ENCODE measurements around the gene DISP3. TPM values are rescaled to one million over a fixed set of nuclear protein-coding genes. Genes with fewer than 3 reads are reported as not detected.

Gene DISP3
- total and polyA plus RNA-seq, 9 of the 15 experiments (the other 6 are each of a cell fraction or from before 2014, with no cell fraction given), result 0.03 to 0.19 (median 0.15) TPM; not detected in 5

DNA sequence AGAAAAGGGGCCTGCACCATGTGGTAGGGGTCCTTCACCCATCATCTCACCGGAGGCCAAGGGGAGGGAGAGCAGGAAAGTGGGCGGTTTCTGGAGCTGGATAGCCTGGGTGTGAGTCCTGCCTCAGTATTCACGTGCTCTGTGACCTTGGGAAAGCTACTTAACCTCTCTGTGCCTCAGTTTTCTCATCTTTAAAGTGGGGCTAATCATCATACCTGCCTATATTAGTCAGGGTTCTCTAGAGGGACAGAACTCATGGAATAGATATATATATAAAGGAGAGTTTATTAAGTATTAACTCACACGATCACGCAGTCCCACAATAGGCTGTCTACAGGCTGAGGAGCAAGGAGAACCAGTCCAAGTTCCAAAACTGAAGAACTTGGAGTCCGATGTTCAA is 96.6 kb downstream of the DISP3 start:
- no peak for ATAC-seq
- peaks cover 0 to 3% of the 10 kb centered on the region in 2 experiments; a peak in 1 of 5 replicates for H3K4me1 ChIP-seq (replicated peaks in 1 of 2; ENCODE audit: control insufficient read depth in 2 of 2, insufficient read depth in 2 of 2, low read length in 2 of 2)
- BruUV-seq (replicated peaks), result no TSS peak
- 1% methylated on average over 6 of the region's 6 CpGs for WGBS (ENCODE audit: insufficient coverage, low coverage, missing lambda C conversion rate)
- POLR2A ChIA-PET, result no interaction called here
- no peak overlapping the region for H2AFZ ChIP-seq (ENCODE audit: low read depth, low read length)
- H3K79me2 ChIP-seq (ENCODE audit: control insufficient read depth, insufficient read depth, low read length), result no peaks in the 10 kb centered on the region
- no peak for FAIRE-seq
- H4K20me1 ChIP-seq (replicated peaks; ENCODE audit: control insufficient read depth, insufficient read depth, low read length), result peaks cover 4% of the 10 kb centered on the region; the same call in 1 of the 2 replicates
- H3K9ac ChIP-seq (ENCODE audit: insufficient read depth in 1 of 2, low read depth in 2 of 2, low read length in 2 of 2), result no peak overlapping the region
- no peak overlapping the region for H3K4me3 ChIP-seq
- H3K27ac ChIP-seq (ENCODE audit: extremely low read depth, low read depth, low read length), result no peak overlapping the region
- H3K4me2 ChIP-seq (ENCODE audit: insufficient read depth, low read length), result no peak overlapping the region
- CTCF ChIA-PET (ENCODE audit: low intra/inter-chr PET ratio), result no interaction called here
- H3K36me3 ChIP-seq (ENCODE audit: control insufficient read depth, insufficient read depth, low read length), result no peaks in the 10 kb centered on the region
- intact Hi-C loops (cut with micrococcal nuclease) (no loop called here), in situ Hi-C loops (cut with MboI) (no loop called here)
- peaks cover 43 to 87% of the 10 kb centered on the region in 2 experiments for H3K27me3 ChIP-seq (ENCODE audit: control insufficient read depth in 2 of 2, insufficient read depth in 2 of 2, low read length in 2 of 2)
- no peaks in the 10 kb centered on the region; the same call in 1 of the 2 replicates for H3K9me3 ChIP-seq (replicated peaks; ENCODE audit: control insufficient read depth, insufficient read depth, low read depth, low read length)
- no peaks in the 10 kb centered on the region for H3K9me1 ChIP-seq (ENCODE audit: control insufficient read depth, insufficient read depth, low read length)
- DNase-seq (ENCODE audit: extremely low read depth in 1 of 4, low spot score in 3 of 4), result no peak
- no peak for TF ChIP-seq TSC22D4 (tag; IDR thresholded peaks at IDR 0.05)
- TF ChIP-seq SRSF7 (optimal IDR thresholded peaks at IDR 0.05; ENCODE audit: low read depth, low read length), result no peak
- TF ChIP-seq, protein P1, sequence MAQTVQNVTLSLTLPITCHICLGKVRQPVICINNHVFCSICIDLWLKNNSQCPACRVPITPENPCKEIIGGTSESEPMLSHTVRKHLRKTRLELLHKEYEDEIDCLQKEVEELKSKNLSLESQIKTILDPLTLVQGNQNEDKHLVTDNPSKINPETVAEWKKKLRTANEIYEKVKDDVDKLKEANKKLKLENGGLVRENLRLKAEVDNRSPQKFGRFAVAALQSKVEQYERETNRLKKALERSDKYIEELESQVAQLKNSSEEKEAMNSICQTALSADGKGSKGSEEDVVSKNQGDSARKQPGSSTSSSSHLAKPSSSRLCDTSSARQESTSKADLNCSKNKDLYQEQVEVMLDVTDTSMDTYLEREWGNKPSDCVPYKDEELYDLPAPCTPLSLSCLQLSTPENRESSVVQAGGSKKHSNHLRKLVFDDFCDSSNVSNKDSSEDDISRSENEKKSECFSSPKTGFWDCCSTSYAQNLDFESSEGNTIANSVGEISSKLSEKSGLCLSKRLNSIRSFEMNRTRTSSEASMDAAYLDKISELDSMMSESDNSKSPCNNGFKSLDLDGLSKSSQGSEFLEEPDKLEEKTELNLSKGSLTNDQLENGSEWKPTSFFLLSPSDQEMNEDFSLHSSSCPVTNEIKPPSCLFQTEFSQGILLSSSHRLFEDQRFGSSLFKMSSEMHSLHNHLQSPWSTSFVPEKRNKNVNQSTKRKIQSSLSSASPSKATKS (CRISPR knock-in tag; IDR thresholded peaks at IDR 0.05), result no peak
- TF ChIP-seq SIX5 (IDR thresholded peaks at IDR 0.05; ENCODE audit: borderline replicate concordance in 1 of 2, insufficient read depth in 1 of 2, low read depth in 1 of 2, low read length in 2 of 2), result no peak
- TF ChIP-seq, protein P2, sequence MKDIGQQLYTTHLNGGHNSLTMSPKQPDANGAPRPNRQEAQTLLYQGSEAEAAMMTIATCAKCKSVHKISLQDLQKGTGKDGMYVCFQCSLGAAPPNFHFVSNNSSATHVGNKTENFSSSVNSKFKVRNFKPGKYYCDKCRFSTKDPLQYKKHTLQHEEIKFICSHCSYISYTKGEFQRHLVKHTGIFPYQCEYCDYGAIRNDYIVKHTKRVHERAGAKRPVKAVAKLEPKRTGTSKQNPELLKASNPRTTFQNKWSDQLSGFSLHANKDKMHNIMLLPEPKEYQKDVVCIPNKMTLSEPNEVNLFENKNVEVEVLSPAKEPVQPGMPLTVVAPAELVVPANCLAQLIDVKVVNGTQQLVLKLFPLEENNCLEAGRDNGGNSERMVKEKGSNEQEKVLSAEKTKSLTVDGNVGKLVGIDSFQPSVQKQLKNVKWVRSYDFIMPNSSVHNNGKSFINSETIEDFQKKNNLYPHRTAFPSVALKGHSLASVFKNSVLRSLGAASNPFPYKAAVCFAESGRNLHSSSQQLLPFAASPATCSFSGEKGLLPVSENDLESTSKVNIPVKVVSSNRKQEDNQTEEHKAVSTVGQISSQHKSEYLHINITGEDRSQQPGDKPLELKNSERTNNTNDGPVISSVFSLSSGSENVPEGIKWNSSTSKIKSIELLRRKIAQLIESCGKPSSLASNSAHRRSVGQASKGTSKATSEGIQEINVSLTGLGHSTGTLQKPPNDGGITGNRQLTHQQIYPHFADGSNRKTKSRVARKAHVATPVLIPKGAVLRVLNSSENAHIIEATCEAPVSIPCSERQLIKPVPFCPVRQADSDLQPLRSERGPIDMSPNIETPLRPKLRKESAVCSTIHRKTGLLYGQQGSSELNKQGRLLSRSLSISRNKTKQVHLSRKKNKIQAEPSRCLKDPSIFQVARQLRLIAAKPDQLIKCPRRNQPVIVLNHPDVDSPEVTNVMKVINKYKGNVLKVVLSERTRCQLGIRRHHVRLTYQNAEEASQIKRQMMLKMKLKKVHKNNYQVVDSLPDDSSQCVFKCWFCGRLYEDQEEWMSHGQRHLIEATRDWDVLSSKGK (CRISPR knock-in tag; IDR thresholded peaks at IDR 0.05), result no peak
- TF ChIP-seq SPI1 (IDR thresholded peaks at IDR 0.05; ENCODE audit: borderline replicate concordance, low read depth, low read length), result no peak
- no peak for TF ChIP-seq SAFB (IDR thresholded peaks at IDR 0.05; ENCODE audit: borderline replicate concordance, low read depth, low read length)
- peak; percentile 35; the same call in 1 of the 2 replicates for TF ChIP-seq BCOR (IDR thresholded peaks at IDR 0.05)
- no peak for TF ChIP-seq MCM5 (IDR thresholded peaks at IDR 0.05; ENCODE audit: low read depth)
- TF ChIP-seq ZBED1 (IDR thresholded peaks at IDR 0.05), result no peak
- TF ChIP-seq PHF8 (IDR thresholded peaks at IDR 0.05; ENCODE audit: borderline replicate concordance, low read length), result no peak
- TF ChIP-seq PCBP1 (IDR thresholded peaks at IDR 0.05; ENCODE audit: low read depth, low read length, poor library complexity, severe bottlenecking), result no peak
- TF ChIP-seq KDM1A (IDR thresholded peaks at IDR 0.05), result peak in 1 of 2 experiments; percentile 42; a peak in 1 of 4 replicates
- TF ChIP-seq, protein P3, sequence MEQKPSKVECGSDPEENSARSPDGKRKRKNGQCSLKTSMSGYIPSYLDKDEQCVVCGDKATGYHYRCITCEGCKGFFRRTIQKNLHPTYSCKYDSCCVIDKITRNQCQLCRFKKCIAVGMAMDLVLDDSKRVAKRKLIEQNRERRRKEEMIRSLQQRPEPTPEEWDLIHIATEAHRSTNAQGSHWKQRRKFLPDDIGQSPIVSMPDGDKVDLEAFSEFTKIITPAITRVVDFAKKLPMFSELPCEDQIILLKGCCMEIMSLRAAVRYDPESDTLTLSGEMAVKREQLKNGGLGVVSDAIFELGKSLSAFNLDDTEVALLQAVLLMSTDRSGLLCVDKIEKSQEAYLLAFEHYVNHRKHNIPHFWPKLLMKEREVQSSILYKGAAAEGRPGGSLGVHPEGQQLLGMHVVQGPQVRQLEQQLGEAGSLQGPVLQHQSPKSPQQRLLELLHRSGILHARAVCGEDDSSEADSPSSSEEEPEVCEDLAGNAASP (IDR thresholded peaks at IDR 0.05), result no peak
- TF ChIP-seq, protein P4, sequence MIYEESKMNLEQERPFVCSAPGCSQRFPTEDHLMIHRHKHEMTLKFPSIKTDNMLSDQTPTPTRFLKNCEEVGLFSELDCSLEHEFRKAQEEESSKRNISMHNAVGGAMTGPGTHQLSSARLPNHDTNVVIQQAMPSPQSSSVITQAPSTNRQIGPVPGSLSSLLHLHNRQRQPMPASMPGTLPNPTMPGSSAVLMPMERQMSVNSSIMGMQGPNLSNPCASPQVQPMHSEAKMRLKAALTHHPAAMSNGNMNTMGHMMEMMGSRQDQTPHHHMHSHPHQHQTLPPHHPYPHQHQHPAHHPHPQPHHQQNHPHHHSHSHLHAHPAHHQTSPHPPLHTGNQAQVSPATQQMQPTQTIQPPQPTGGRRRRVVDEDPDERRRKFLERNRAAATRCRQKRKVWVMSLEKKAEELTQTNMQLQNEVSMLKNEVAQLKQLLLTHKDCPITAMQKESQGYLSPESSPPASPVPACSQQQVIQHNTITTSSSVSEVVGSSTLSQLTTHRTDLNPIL (CRISPR knock-in tag; IDR thresholded peaks at IDR 0.05), result no peak
